ENCODE measurements around the gene RGS5. TPM values are rescaled to one million over a fixed set of nuclear protein-coding genes. Genes with fewer than 3 reads are reported as not detected.

RGS5 gene
- total RNA-seq, 3 donors from 2014 or later: 22.0 to 156 (median 23.4) TPM

GRCh38 chr1:163145435-163145834 lies 57.3 kb downstream of the RGS5 start:
- intact Hi-C loops (cut with DNase I, micrococcal nuclease): no loop called here
- DNase-seq (no peak), ATAC-seq (no peak)
- H3K9me3 ChIP-seq: no peaks in the 10 kb centered on the region
- H3K36me3 ChIP-seq (ENCODE audit: low read depth): no peaks in the 10 kb centered on the region
- H3K4me3 ChIP-seq: no peak overlapping the region
- TF ChIP-seq CTCF (IDR thresholded peaks at IDR 0.05): no peak
- no peaks in the 10 kb centered on the region for H3K4me1 ChIP-seq (ENCODE audit: low read depth)

- no peak for DNase-seq
- no peaks in the 10 kb centered on the region for H3K4me1 ChIP-seq (ENCODE audit: low read depth)
- ATAC-seq: no peak
- H3K9me3 ChIP-seq: no peaks in the 10 kb centered on the region
- H3K36me3 ChIP-seq (ENCODE audit: low read depth): no peaks in the 10 kb centered on the region
- no peak overlapping the region for H3K4me3 ChIP-seq
- intact Hi-C loops (cut with DNase I, micrococcal nuclease): no loop called here
- no peak for TF ChIP-seq CTCF (IDR thresholded peaks at IDR 0.05)
Observed at GRCh38 chr1:163144418-163144817, 58.3 kb downstream of the RGS5 start.

GRCh38 chr1:163142152-163142551 lies 60.6 kb downstream of the RGS5 start:
- Histone ChIP-seq H3K36me3 (ENCODE audit: low read depth) (no peaks in the 10 kb centered on the region), H3K9me3 (no peaks in the 10 kb centered on the region), H3K4me3 (no peak overlapping the region), H3K4me1 (ENCODE audit: low read depth) (no peaks in the 10 kb centered on the region)
- ATAC-seq (no peak), DNase-seq (no peak)
- TF ChIP-seq CTCF (IDR thresholded peaks at IDR 0.05): no peak
- intact Hi-C loops (cut with DNase I, micrococcal nuclease): no loop called here

GRCh38 chr1:163141556-163141955 lies 61.2 kb downstream of the RGS5 start:
- no peak for TF ChIP-seq CTCF (IDR thresholded peaks at IDR 0.05)
- no peak for DNase-seq
- ATAC-seq: no peak
- intact Hi-C loops (cut with DNase I, micrococcal nuclease): no loop called here
- Histone ChIP-seq H3K9me3 (no peaks in the 10 kb centered on the region), H3K36me3 (ENCODE audit: low read depth) (no peaks in the 10 kb centered on the region), H3K4me3 (no peak overlapping the region), H3K4me1 (ENCODE audit: low read depth) (no peaks in the 10 kb centered on the region)

- Histone ChIP-seq H3K4me1 (ENCODE audit: low read depth) (no peaks in the 10 kb centered on the region), H3K9me3 (no peaks in the 10 kb centered on the region), H3K4me3 (no peak overlapping the region), H3K36me3 (ENCODE audit: low read depth) (no peaks in the 10 kb centered on the region)
- intact Hi-C loops (cut with DNase I, micrococcal nuclease): no loop called here
- ATAC-seq (no peak), DNase-seq (no peak)
- no peak for TF ChIP-seq CTCF (IDR thresholded peaks at IDR 0.05)
Observed at GRCh38 chr1:163137556-163138265, 65.0 kb downstream of the RGS5 start.

- Histone ChIP-seq H3K36me3 (ENCODE audit: low read depth) (no peaks in the 10 kb centered on the region), H3K4me3 (no peak overlapping the region), H3K4me1 (ENCODE audit: low read depth) (no peaks in the 10 kb centered on the region), H3K9me3 (no peaks in the 10 kb centered on the region)
- DNase-seq (no peak), ATAC-seq (no peak)
- intact Hi-C loops (cut with DNase I, micrococcal nuclease): no loop called here
- TF ChIP-seq CTCF (IDR thresholded peaks at IDR 0.05): no peak
Observed at GRCh38 chr1:163131981-163132380, 70.7 kb downstream of the RGS5 start.

All from mucosa of descending colon (tissue), 3 donors.